PFSK-1 (cell line): ENCODE measurements around the gene HPCAL1.

Experiments used
- FOXP2 ChIP-seq: optimal IDR thresholded peaks from 2 replicates; pipeline ENCODE3; 2011; ENCODE audit warnings: borderline replicate concordance, control low read depth, inconsistent platforms; ENCODE audit not compliant: insufficient read depth; ENCODE audit errors: extremely low read length, extremely low read depth
- POLR2AphosphoS5 ChIP-seq: IDR thresholded peaks from 2 replicates; pipeline ENCODE4 v1.6.1; 2012; ENCODE audit warnings: low read depth, mild to moderate bottlenecking, control low read depth, low read length, moderate library complexity
- REST ChIP-seq, 2 experiments: IDR thresholded peaks; 2 replicates each; pipeline versions ENCODE4 v1.6.1 to v1.8.0; 2011 to 2012; ENCODE audit warnings: low read depth in 2 of 2, low read length in 2 of 2, control low read depth in 1 of 2, inconsistent platforms in 1 of 2, mild to moderate bottlenecking in 1 of 2, moderate library complexity in 1 of 2; ENCODE audit not compliant: insufficient read depth in 1 of 2
- SIN3A ChIP-seq: IDR thresholded peaks from 2 replicates; pipeline ENCODE4 v1.6.1; 2012; ENCODE audit warnings: mild to moderate bottlenecking, low read length, moderate library complexity, borderline replicate concordance; ENCODE audit not compliant: insufficient read depth
- TAF1 ChIP-seq: IDR thresholded peaks from 2 replicates; pipeline ENCODE4 v1.6.1; 2012; ENCODE audit warnings: low read length, control low read depth, borderline replicate concordance; ENCODE audit not compliant: insufficient read depth

The HPCAL1 gene

GRCh38 chr2:10406491-10407188 is 103.9 kb downstream of the HPCAL1 start:
- TF ChIP-seq FOXP2 (no peak), TAF1 (no peak), SIN3A (no peak), REST (IDR thresholded peaks at IDR 0.05; ENCODE audit: insufficient read depth in 1 of 2, low read depth in 2 of 2, low read length in 2 of 2) (no peak)

GRCh38 chr2:10407432-10407831 is 104.7 kb downstream of the HPCAL1 start:
- no peak for TF ChIP-seq FOXP2
- TF ChIP-seq TAF1: no peak
- TF ChIP-seq REST (IDR thresholded peaks at IDR 0.05; ENCODE audit: insufficient read depth in 1 of 2, low read depth in 2 of 2, low read length in 2 of 2): no peak
- no peak for TF ChIP-seq POLR2AphosphoS5
- no peak for TF ChIP-seq SIN3A

GRCh38 chr2:10407841-10408648 is 105.3 kb downstream of the HPCAL1 start:
- TF ChIP-seq POLR2AphosphoS5 (no peak), TAF1 (no peak)

- TF ChIP-seq TAF1: no peak
- TF ChIP-seq REST (IDR thresholded peaks at IDR 0.05; ENCODE audit: insufficient read depth in 1 of 2, low read depth in 2 of 2, low read length in 2 of 2): no peak
- no peak for TF ChIP-seq POLR2AphosphoS5
- TF ChIP-seq SIN3A: no peak
- peak; percentile 71 for TF ChIP-seq FOXP2
Measured at GRCh38 chr2:10408649-10409579, 106.2 kb downstream of the HPCAL1 start.

- TF ChIP-seq SIN3A (no peak), TAF1 (no peak), POLR2AphosphoS5 (no peak), REST (IDR thresholded peaks at IDR 0.05; ENCODE audit: insufficient read depth in 1 of 2, low read depth in 2 of 2, low read length in 2 of 2) (no peak), FOXP2 (no peak)
Measured at GRCh38 chr2:10410001-10410822, 107.5 kb downstream of the HPCAL1 start.
